GM18907 (cell line): ENCODE measurements around the gene CCR7.

Experiments used
- ATAC-seq: cut with Tn5 transposase; IDR thresholded peaks from one replicate; pipeline ENCODE4 v1.9.1; 2021; ENCODE audit warnings: mild to moderate bottlenecking, moderate library complexity; ENCODE audit not compliant: unreplicated experiment

Gene CCR7

GRCh38 chr17:40563220-40564052 is 1.8 kb downstream of the CCR7 start:
- no peak for ATAC-seq

- no peak for ATAC-seq
Measured at GRCh38 chr17:40562838-40563219, 2.4 kb downstream of the CCR7 start.

GRCh38 chr17:40561871-40562611 is 3.2 kb downstream of the CCR7 start:
- ATAC-seq: peak; percentile 33

- peak; percentile 34 for ATAC-seq
Measured at GRCh38 chr17:40561294-40561870, 3.9 kb downstream of the CCR7 start.

GRCh38 chr17:40560592-40561293 is 4.5 kb downstream of the CCR7 start:
- peak; percentile 47 for ATAC-seq

- peak; percentile 25 for ATAC-seq
Measured at GRCh38 chr17:40559954-40560591, 5.2 kb downstream of the CCR7 start.

- ATAC-seq: no peak
Measured at GRCh38 chr17:40559564-40559916, 5.7 kb downstream of the CCR7 start.

- no peak for ATAC-seq
Measured at GRCh38 chr17:40558890-40559563, 6.2 kb downstream of the CCR7 start.

- no peak for ATAC-seq
Measured at GRCh38 chr17:40558300-40558889, 6.9 kb downstream of the CCR7 start.

GRCh38 chr17:40557531-40558299 is 7.6 kb downstream of the CCR7 start:
- ATAC-seq: no peak

- ATAC-seq: no peak
Measured at GRCh38 chr17:40556884-40557414, 8.3 kb downstream of the CCR7 start.

- ATAC-seq: no peak
Measured at GRCh38 chr17:40556198-40556661, 9.0 kb downstream of the CCR7 start.

- no peak for ATAC-seq
Measured at GRCh38 chr17:40555296-40556190, 9.7 kb downstream of the CCR7 start.

- ATAC-seq: no peak
Measured at GRCh38 chr17:40554646-40555295, 10.5 kb downstream of the CCR7 start.

GRCh38 chr17:40553694-40554534 is 11.4 kb downstream of the CCR7 start:
- ATAC-seq: no peak
